GM18519 (cell line): Measurements from ENCODE around the gene ATF7.

ENCODE experiments used
- ATAC-seq: cut with Tn5 transposase; IDR thresholded peaks from one replicate; pipeline ENCODE4 v1.9.1; 2021; ENCODE audit warnings: mild to moderate bottlenecking, moderate library complexity; ENCODE audit not compliant: unreplicated experiment, low FRiP score

ATF7 gene

GRCh38 chr12:53466640-53467039 is 159.5 kb downstream of the ATF7 start:
- no peak for ATAC-seq

GRCh38 chr12:53465679-53466078 is 160.5 kb downstream of the ATF7 start:
- ATAC-seq: no peak

- no peak for ATAC-seq
These were observed 161.3 kb downstream of the ATF7 start for GRCh38 chr12:53464685-53465418.

- ATAC-seq: no peak
These were observed 162.2 kb downstream of the ATF7 start for GRCh38 chr12:53463802-53464560.

- ATAC-seq: no peak
These were observed 163.2 kb downstream of the ATF7 start for GRCh38 chr12:53462935-53463334.

- ATAC-seq: no peak
These were observed 164.6 kb downstream of the ATF7 start for GRCh38 chr12:53461591-53461990.

- no peak for ATAC-seq
These were observed 165.1 kb downstream of the ATF7 start for GRCh38 chr12:53461059-53461458.

GRCh38 chr12:53459097-53459496 is 167.1 kb downstream of the ATF7 start:
- no peak for ATAC-seq
